ENCODE results near the gene GTPBP3. TPM values are rescaled to one million over a fixed set of nuclear protein-coding genes. Genes with fewer than 3 reads are reported as not detected.

Gene GTPBP3
- total and polyA plus RNA-seq, 2 of the 8 experiments (the other 6 are each of a cell fraction or from before 2014, with no cell fraction given) = 30.4 to 56.0 TPM

- TF ChIP-seq CHD7 (IDR thresholded peaks at IDR 0.05; ENCODE audit: insufficient replicate concordance, low read length) = no peak
Observed at GRCh38 chr19:17326595-17326966, 10.8 kb upstream of the GTPBP3 start (continued).
